ENCODE measurements around the gene NUP133. TPM values are rescaled to one million over a fixed set of nuclear protein-coding genes. Genes with fewer than 3 reads are reported as not detected.

The NUP133 gene
- total and polyA plus RNA-seq, 2 donors from 2014 or later: 15.9 to 35.0 TPM

GRCh38 chr1:229448354-229448753 is 59.8 kb downstream of the NUP133 start:
- intact Hi-C loops (cut with DNase I): no loop called here
- no peaks in the 10 kb centered on the region for H3K27me3 ChIP-seq (ENCODE audit: control insufficient read depth, insufficient read depth, low read length)
- no peak for TF ChIP-seq CTCF (IDR thresholded peaks at IDR 0.05; ENCODE audit: borderline replicate concordance, extremely low read depth, insufficient read depth)
- H3K4me1 ChIP-seq (ENCODE audit: control insufficient read depth in 2 of 3, insufficient read depth in 2 of 3, low read depth in 1 of 3, low read length in 3 of 3): no peaks in the 10 kb centered on the region
- H3K9ac ChIP-seq (ENCODE audit: low read length in 3 of 3): no peak overlapping the region
- DNase-seq: no peak
- H3K27ac ChIP-seq (ENCODE audit: low read depth in 2 of 2, low read length in 2 of 2): no peak overlapping the region
- no peak overlapping the region for H3K4me3 ChIP-seq (ENCODE audit: low read length in 3 of 3)
- peaks cover 2 to 18% (median 6%) of the 10 kb centered on the region in 3 donors for H3K36me3 ChIP-seq (ENCODE audit: control insufficient read depth in 2 of 3, insufficient read depth in 3 of 3, low read length in 3 of 3)
- FAIRE-seq: no peak
- H3K9me3 ChIP-seq (ENCODE audit: control insufficient read depth in 2 of 3, insufficient read depth in 1 of 3, low read length in 3 of 3): no peaks in the 10 kb centered on the region

- no peak overlapping the region for H3K27ac ChIP-seq (ENCODE audit: low read depth in 2 of 2, low read length in 2 of 2)
- H3K4me3 ChIP-seq (ENCODE audit: low read length in 3 of 3): no peak overlapping the region
- H3K9me3 ChIP-seq (ENCODE audit: control insufficient read depth in 2 of 3, insufficient read depth in 1 of 3, low read length in 3 of 3): no peaks in the 10 kb centered on the region
- H3K27me3 ChIP-seq (ENCODE audit: control insufficient read depth, insufficient read depth, low read length): no peaks in the 10 kb centered on the region
- intact Hi-C loops (cut with DNase I): no loop called here
- no peak overlapping the region for H3K9ac ChIP-seq (ENCODE audit: low read length in 3 of 3)
- TF ChIP-seq CTCF (IDR thresholded peaks at IDR 0.05; ENCODE audit: borderline replicate concordance, extremely low read depth, insufficient read depth): no peak
- FAIRE-seq: no peak
- peaks cover 2 to 18% (median 6%) of the 10 kb centered on the region in 3 donors for H3K36me3 ChIP-seq (ENCODE audit: control insufficient read depth in 2 of 3, insufficient read depth in 3 of 3, low read length in 3 of 3)
- H3K4me1 ChIP-seq (ENCODE audit: control insufficient read depth in 2 of 3, insufficient read depth in 2 of 3, low read depth in 1 of 3, low read length in 3 of 3): no peaks in the 10 kb centered on the region
- DNase-seq: no peak
Measured at GRCh38 chr1:229447809-229448252, 60.3 kb downstream of the NUP133 start.

GRCh38 chr1:229445828-229446227 is 62.3 kb downstream of the NUP133 start:
- peaks cover 2 to 12% (median 8%) of the 10 kb centered on the region in 3 donors for H3K36me3 ChIP-seq (ENCODE audit: control insufficient read depth in 2 of 3, insufficient read depth in 3 of 3, low read length in 3 of 3)
- no peak for FAIRE-seq
- DNase-seq: no peak
- H3K27me3 ChIP-seq (ENCODE audit: control insufficient read depth, insufficient read depth, low read length): no peaks in the 10 kb centered on the region
- intact Hi-C loops (cut with DNase I): no loop called here
- H3K4me3 ChIP-seq (ENCODE audit: low read length in 3 of 3): no peak overlapping the region
- no peak overlapping the region for H3K9ac ChIP-seq (ENCODE audit: low read length in 3 of 3)
- no peaks in the 10 kb centered on the region for H3K4me1 ChIP-seq (ENCODE audit: control insufficient read depth in 2 of 3, insufficient read depth in 2 of 3, low read depth in 1 of 3, low read length in 3 of 3)
- no peak overlapping the region for H3K27ac ChIP-seq (ENCODE audit: low read depth in 2 of 2, low read length in 2 of 2)
- H3K9me3 ChIP-seq (ENCODE audit: control insufficient read depth in 2 of 3, insufficient read depth in 1 of 3, low read length in 3 of 3): no peaks in the 10 kb centered on the region
- TF ChIP-seq CTCF (IDR thresholded peaks at IDR 0.05; ENCODE audit: borderline replicate concordance, extremely low read depth, insufficient read depth): no peak
